VCaP (cell line): ENCODE results near the gene CTBP1.

ENCODE experiments used
- H3K27ac ChIP-seq: fragments of 450-650 bp; 2 replicates; pipeline ENCODE4 v1.5.1; 2017
- CTCF ChIP-seq: fragments of 450-650 bp; conservative IDR thresholded peaks from 2 replicates; pipeline ENCODE4 v1.5.1; 2017; ENCODE audit warnings: mild to moderate bottlenecking, moderate library complexity

CTBP1 gene

DNA sequence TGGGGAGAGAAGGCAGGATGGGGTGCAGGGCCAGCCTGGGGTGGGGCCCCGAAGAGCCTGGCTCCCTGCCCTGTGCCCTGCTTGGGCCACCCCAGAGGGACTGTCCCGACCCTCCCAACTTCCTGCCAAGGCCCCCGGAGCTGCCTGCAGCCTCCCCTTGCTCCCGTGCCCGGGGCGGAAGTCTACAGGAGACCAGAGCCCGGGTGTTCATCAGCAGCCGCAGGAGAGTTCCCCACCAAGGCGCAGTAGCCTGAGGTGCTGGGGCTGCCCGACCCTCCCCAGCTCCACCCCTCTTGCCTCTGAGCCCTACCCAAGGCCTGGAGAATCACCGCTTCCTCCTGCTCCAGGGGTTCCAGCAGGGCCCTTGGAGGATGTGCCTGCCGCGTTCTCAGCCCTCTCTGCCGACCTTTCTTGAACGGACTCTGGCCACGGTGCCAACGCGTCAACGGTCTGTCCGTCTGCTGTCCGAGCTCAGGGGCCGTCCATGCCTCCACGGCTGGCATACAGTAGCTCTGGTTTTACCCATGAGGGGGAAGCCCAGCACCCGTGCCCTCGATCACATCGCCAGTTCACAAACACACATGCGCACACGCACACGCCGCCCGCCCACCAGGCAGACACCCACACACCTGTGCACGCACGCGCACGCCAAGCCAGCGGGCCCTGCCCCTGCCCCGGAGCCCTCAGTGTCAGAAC, 40.5 kb downstream of the CTBP1 start:
- H3K27ac ChIP-seq = peak overlapping the region; percentile 94

GRCh38 chr4:1207603-1208265, 41.2 kb downstream of the CTBP1 start:
- peak overlapping the region; percentile 94 for H3K27ac ChIP-seq
- no peak for TF ChIP-seq CTCF

More for the DNA sequence above, 40.5 kb downstream of the CTBP1 start:
- TF ChIP-seq CTCF = no peak

DNA sequence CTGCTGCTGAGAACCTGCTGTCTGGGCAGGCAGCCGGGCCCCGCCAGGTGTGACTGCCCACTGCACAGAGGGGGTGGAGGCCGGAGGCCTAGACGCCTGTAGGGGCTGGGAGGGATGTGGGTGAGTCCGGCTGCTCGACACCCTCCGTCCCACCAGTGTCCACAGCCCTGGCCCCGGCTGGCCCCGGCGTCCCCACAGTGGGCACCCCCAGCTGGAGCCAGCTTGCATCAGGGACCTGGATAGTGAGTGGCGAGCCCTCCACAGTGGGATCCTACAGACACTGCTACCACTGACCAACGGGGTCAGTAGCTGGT, 41.8 kb downstream of the CTBP1 start:
- no peak overlapping the region for H3K27ac ChIP-seq
- TF ChIP-seq CTCF = no peak

DNA sequence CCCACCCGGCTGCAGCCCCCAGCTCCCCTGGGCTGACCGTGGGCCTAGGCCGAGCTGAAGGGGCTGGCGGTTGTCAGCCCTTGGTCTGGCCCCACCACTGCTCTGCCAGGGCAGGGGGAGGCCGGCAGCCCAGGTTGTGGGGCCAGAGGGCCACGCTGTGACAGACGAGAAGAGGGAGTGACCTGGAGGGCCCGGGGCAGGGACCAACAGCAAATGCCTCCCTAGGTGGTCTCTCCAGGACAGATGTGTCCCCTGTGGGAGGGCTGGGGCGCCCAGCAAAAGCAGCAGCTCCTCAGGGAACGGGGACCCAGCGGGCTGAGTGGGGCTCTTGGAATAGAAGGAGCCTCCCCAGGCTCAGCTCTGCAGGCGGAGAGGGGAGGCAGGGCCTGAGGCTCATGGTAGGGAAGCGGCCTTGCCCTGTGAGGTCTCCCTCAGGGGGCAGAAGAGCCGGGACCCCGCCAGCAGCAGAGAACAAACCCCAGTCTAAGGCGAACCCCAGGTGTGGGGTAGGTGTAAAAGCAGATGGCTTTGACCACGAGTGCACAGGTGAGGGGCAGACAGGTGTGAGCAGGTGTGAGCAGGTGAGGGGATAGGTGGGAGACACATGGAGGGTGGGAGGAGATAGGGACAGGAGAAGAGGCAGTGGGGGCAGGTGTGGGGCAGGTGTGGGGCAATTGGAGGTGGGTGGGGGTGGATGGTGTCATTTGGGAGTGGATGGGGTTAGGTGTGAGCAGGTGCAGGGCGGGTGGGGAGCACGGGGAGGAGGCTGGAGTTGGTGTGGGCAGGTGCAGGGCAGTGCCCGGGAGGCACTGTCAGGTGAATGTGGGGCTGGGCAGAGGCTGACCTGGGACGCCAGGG, 42.4 kb downstream of the CTBP1 start:
- H3K27ac ChIP-seq = peak overlapping the region; percentile 34; the same call in 1 of the 2 replicates
- TF ChIP-seq CTCF = no peak

DNA sequence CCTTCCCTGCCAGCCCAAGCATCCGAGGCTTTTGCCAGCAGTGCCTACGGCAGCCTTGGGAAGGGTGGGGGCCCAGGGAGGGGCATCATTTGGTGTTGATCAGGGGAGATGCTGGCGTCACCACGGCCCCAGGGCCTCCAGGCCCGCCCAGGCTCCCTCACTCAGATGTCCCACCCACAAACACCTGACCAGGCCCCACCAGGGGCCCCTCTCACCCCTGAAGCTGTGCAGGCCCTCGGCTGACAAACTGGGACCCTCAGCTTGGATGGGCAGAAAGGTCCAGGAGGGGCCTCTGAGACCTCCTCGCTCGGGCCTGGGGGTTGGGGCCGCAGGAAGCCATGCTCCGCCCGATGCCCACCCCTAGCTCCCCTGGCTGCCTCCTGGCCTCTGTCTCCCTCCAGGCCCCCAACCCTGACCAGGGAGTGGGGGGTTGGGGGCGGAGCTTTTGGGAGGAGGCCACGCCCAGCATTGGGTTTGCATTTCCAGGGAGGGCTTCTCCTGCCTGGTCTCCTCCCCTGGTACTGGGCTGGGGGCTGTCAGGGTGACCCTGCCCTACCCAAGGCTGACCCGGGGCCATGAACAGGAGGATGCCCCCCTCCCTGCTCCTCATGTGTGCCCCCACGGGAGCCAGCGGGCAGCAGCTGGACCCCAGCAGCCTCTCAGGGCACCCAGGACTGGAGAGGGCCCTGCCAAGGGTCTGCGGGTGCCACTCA, 43.2 kb downstream of the CTBP1 start:
- H3K27ac ChIP-seq = peak overlapping the region; percentile 34; the same call in 1 of the 2 replicates
- TF ChIP-seq CTCF = no peak

DNA sequence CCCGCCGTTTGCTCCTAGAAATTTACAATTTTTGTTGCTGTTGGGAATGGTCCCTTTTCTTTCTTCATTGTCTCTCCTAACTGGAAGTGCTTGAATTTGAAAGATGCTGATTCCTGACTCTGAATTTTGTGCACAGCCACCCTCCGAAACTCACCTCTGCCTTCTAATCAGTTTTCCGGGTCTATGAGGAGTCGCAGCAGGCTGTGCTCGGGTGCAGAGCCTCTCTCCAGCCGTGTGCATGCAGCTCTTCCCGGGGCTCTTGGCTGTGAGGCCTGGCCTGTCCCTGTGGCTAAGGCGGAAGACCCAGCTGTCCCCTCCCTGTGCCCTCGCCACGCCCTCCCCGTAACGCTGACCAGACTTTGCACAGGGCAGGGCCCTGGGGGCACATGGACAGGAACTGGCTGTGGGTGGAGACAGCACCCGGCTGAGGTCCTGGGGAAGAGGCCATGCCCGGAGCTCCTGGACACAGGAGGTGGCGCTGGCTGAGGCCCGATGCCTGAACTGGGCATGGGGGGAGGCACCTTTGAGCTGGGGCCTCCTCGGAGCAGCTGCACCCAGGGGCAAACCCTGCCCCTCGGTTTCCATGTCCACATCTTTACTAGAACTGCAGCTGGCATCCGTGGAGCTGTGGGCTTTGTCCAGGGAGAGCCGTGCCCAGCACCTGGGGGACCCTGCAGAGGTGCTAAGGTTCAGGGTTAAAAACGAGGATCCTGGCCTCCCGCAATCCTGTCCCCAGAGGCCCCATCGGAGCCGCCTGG, 43.9 kb downstream of the CTBP1 start:
- no peak overlapping the region for H3K27ac ChIP-seq
- TF ChIP-seq CTCF = no peak
